Bone marrow (tissue), 2 donors: ENCODE results near the gene BLACAT1.
A peak's percentile ranks its signal among the peaks of the same experiment; 100 is the strongest.

ENCODE experiments used
- DNase-seq, 2 donors: peaks; one replicate each; lab custom pipeline; 2025; lab: John Stamatoyannopoulos, UW

The BLACAT1 gene

DNA sequence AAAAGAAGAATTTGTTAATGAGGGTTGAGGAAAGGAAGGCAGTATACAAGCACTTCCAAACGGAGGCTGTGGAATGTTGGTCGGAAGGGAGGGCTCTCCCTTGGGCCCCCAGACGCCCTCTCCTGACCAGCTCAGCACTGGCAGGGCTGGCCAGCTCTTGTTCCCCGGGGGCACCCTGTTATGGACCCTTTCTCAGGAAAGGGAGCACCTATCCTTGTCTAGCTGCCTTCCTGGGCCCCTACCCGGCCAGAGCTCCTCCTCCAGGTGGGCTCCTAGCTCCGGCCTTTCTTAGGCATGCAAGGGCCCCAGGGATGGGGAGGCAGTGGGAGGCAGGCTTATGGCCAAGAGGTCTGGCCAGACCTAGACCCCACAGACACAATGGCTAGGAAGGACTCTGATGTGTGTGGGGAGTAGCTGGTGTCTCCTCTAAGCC is 926 bp downstream of the BLACAT1 start:
- DNase-seq: no peak

GRCh38 chr1:205453466-205453865 is 2.4 kb downstream of the BLACAT1 start:
- no peak for DNase-seq

DNA sequence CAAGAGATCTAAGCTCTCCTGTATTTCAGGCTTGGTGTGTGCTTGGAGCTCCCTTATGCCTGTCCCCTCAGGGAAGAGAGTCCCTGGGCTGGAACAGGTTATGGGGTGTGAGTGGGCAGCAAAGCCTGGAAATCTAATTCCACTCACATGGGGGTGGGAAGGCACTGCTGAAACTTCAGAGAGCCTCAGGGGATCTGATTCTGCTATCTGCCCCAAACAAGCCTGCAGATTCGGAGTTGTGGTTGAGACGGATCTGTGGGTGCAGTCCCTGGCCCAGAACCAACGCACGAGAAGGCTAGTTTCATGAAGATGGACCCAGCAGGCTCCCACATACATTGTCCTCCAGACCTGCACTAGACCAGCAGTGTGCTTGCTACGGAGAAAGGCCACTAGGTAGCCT is 2.9 kb downstream of the BLACAT1 start:
- no peak for DNase-seq

- no peak for DNase-seq
Measured at GRCh38 chr1:205452364-205452763, 3.5 kb downstream of the BLACAT1 start.

GRCh38 chr1:205451759-205452164 is 4.1 kb downstream of the BLACAT1 start:
- no peak for DNase-seq

DNA sequence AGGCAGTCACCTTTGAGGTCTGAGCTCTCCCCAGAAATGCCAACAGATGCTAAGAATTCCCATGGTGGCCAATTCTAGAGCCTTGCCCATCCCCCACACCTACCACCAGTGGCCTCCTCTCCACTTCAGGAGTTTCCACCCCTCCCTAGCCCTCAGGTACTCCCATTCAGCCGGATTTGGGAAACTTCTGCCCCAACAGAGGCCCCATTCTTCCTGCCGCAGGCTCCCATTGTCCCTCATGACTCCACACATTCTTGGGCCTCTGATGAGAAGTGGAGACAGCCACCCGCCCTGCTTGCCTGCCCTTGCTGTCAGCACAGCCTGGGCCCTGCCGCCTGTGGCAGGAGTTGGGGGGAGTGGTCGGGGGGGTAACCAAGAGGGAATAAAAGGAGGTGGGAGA is 4.6 kb downstream of the BLACAT1 start:
- DNase-seq: no peak

DNA sequence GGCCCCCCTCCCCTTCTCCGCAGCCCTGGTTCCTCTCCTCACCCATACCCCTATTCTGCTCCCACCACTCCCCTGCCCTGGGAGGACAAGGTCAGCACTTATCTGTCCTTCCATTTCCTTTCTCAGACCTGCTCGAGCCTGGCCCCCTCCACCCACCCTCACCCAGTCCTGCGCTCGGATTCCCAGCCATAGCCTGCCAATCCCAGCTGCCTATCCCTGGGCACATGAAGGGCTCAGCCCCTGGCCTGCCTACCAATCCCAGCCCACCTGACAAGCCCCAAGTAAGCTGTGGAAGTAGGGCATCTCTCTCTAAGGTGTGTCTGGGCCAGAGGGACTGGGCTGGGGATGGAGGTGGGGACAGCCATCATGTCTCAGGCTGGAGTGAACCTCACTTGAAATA is 5.4 kb downstream of the BLACAT1 start:
- no peak for DNase-seq

DNA sequence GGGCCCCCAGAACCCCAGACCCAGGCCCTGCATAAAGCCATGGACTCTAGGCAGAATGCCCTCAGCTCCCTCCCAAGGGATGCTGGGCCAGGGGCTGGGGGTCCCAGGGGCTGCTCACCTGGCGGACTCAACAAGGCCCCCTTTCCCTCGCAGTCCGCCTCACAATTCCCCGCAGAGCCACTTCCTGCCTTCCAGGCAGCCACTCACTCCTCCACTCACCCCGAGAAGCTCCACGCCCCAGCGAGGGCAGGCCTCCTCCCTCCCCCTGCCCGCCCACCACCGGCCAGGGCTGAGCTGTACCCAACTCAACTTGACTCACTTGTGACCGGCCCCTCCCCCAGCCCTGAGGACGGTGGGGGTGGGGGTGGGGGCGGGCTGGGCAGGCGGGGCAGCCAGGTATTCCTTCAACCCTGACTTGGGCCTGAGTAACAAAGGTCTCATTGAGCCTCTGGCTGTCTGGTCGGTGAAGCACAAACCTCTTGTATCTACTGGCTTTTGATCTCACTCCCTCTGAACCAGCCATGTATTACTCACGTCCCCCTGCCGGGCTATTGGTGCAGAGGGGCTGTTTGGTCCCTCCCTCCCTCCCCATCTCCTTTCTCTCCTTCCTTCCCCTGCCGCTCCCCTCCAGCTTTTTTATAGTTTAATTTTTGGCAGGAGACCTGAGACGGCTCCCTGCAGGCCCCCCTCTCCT is 5.9 kb downstream of the BLACAT1 start:
- no peak for DNase-seq

DNA sequence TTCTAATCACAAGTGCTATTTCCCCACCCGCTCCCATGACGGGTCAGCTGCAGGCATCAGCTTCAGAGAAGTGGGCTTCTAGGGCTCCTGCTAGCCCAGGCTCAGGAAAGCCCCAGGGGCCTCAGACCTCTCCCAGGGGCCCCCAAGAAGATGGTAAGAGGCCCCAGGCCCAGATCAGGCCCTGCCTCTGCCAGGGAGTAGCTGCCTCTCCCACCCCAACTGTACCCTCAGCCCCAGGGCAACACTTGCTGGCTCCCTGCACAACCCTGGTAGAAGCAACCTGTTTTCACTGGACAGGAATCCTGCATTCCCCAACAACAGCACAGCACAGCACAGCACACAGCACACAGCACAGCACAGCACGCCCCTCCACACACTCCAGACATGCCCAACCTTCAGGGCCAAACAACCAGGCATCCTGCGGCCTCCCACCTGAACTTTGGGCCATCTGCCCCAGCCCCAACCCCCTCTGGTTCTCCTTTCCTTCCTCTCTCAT is 6.5 kb downstream of the BLACAT1 start:
- DNase-seq: no peak

- DNase-seq: no peak
Measured at GRCh38 chr1:205448540-205449253, 7.1 kb downstream of the BLACAT1 start.

DNA sequence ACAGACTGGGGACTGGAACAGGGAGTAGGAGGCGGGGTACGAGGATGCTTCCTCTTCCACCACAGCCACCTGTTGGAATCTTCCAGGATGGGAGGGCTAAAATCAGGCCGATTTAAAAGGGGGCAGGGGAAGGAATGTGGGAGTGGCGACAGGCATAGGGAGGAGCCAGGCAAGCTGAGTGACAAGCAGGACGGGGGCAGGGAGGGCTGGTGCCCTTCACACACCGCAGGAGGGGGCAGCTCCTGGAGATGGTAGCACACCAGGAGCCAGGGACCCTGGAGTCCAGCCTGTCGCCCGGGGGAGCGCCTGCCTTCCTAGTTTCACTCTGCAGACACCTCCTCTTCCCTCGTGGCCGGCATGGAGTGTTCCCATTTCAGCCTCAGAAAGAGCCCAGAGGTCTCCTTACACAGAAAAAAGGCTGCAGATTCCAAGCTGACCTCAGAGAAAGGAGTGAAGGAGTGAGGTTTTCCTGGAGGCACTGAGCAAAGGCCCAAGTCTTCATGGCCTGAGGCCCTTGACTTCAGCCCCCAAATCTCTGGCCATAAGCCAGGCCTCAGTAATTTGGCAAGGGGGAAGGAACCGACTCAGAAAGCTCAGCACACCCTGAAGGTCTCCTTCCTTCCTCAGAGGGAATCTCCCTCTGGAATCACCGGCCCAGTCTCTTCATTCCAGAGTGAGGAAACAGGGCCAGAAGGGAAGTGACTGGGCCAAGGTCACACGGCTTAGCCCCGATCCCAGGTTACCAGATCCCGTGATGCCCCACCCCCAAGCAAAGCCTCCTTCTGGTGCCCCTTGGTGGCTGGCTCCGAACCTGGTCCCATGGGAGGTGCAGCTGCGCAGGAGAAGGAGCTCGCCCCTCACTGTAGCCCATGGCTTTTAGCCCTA is 8.1 kb downstream of the BLACAT1 start:
- DNase-seq: no peak

DNA sequence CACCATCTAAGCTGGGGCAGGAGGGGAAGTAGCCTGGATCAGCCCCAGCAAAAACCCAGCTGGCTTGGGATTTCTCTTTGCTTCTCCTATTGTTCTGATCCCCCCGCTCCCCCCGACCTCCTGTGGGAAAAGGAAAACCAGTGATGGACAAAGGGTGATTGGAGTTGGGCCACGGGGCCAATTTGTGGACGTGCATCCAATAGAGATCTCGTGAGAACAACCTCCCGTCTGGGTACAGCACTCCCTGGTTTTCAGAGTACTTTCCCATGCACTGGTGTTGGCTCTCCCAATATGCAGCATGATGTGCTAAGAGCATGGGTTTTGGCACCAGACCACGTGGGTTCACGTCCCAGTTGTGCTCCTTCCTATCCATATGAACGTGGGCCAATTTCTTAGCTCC is 9.0 kb downstream of the BLACAT1 start:
- DNase-seq: no peak

- no peak for DNase-seq
Measured at GRCh38 chr1:205445646-205445935, 10.3 kb downstream of the BLACAT1 start.

DNA sequence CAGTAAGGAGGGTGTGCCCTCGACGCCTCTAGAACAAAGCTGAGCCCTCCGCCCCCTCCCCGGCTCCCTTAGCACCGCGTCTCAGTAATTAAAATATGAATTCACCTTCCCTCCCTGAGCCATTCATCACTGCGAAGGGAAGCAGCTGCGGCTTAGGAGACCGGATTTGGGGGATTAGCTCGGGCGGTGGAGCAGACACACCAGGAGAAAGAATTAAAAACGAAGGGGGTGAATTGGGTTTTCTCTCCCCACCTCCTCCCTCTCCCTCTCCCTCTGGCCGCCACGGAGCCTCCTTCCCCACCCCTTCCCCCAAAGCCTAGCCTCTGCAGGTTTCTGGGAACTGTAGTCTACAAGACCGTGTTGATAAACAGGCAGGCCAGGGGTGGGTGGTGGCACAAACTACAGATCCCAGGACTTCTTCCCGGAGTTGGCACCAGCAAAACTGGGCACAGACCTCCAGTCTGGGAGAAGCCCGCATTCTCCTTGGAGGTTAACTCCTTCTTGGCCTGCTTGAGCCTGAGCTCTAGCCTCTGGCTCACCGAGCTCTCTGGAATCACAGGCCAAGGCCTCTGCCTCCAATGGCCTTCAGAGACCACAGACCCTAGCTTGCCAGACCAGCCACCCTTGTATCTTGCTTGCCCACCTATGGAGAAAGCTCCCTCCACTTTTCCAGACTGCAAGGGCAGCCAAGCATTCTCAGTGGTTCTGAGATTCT is 10.8 kb downstream of the BLACAT1 start:
- no peak for DNase-seq

DNA sequence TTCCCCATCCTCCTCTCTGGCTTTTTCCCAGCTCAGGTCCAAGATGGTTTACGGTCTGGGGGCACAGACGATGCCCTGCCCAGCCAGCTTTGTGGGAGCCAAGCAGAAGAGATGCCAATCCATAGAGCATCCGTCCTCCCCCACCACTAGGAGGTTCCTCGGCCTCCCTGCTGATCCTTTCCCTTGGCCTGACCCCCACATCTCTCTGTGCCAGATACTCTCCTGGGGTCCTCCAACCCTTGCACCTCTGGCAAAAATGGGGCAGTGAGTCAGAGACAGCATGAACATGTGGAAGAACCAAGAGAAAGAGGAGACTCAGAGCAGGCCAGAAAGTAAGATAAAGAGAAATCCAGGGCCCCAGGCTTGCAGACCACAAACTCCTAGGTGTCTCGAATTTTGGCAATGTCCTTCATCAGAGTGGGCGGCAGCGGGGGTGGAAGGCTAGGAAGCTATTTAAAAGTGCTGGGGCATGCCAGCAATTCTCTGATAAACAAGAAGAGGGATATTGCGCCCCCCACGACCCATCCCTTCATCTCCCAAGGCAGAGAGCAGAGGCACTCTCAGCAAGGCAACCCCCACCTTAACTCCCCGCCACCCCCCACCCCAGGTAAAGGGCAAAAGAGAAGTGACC is 11.4 kb downstream of the BLACAT1 start:
- DNase-seq: no peak

GRCh38 chr1:205443585-205444299 is 12.1 kb downstream of the BLACAT1 start:
- DNase-seq: no peak

DNA sequence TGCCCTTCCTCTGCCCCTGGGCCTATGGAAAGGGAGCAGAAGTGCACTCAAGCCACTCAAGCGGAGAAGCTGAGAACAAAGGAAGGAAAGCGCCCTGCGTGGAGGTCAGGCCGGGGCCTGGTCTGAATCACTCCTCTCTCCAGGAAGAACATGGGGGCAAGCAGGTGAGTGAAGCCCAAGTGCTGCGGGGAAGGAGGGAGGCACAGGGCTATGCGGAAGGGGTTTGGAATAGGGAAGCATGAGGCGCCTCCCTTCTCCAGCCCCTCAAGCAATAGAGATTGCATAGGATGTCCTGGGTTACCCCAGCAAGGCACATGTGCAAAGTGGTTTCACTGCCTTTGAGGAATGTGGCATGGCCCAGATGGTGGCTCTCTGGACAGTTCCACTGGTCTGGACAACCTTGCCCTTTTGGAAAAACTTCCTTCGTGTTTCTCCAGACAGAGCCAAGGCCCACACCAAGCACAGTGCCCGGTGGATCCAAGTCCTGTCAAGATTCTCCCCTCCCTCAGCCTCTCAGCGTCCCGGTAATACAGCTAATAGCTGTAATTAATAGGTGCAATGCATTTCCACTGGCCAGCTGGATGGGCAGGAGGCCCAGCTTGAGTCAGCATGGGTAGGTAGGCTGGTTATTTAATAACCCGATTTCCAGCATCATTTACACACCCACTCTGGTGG is 13.7 kb downstream of the BLACAT1 start:
- DNase-seq: no peak

DNA sequence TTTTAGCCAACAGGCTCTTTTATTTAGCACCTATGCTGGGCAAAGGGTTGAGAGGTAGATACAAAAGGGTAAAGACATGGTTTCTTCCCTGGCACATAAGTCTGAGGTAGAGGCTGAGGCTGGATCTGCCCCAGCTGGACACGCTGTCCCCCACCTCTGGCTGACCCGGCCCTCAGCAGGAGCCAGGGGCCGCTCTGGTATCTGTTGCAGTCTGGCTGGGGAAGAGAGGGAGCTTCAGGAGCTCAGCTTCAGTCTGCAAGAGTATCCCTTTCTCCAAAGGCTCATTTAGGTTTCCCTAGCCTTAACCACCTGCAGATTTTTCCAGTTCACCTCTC is 14.2 kb downstream of the BLACAT1 start:
- DNase-seq: no peak

DNA sequence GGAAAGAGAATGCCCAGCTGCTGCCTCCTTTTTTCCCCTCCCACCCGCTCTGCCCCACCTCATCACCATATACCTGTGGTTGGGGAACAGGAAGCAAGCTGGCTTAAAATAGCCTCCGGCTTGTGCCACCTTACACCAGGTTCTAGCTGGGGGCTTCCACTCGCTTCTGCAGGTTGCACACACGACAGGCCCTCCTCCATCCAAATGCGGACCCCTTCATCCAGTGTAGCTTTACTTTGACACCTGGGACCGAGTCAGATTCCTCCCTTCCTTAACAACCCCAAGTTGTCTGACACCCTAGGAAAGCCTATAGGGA is 14.6 kb downstream of the BLACAT1 start:
- DNase-seq: no peak

DNA sequence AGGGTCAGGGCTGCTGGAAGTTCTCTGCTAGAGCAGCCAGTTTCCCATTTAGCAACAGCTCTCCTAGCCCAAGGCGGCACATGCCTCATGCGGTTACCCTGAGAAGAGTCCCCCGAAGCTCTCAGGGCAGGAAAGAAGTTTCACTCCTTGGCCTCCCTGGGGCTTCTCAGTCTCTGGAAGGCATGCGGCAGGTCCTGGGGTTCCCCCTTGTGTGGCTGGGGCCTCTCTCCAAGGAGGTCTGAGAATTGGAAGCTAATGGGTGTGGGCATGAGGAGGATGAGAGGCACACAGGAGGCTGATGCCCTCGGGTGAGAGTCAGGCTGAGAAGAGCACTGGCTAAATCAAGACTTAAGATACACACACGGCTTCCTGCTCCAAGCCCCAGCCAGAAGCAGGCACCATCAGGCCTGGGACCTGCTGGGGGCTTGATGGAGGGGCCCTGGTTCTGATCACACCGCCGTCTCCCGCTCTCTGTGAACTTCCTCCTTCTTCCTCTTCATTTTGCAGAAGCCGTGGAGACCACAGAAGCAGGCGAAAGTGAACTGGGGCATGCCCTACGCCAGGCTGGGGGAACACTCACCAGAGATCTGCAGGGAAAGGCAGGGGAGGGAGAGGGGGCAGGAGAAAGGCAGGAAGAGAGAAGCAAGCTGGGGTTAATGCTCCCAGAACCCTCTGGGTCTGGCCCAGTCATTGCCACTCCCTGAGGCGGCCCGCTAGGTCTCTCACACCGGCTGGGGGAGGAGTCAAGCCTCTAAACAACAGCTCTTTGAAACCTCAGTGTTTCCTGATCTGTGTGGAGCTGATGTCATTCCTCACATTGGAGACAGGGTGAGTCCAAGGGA is 15.1 kb downstream of the BLACAT1 start:
- DNase-seq: peak; percentile 30 to 78
